K562 (cell line): ENCODE results near the gene MEOX1. TPM values are rescaled to one million over a fixed set of nuclear protein-coding genes. Genes with fewer than 3 reads are reported as not detected.

Source experiments
- ATAC-seq: fragments of 200-7000 bp; cut with Tn5 transposase; 3 replicates; pipeline ENCODE4 v1.9.1; 2020; ENCODE audit warnings: moderate library complexity
- BruUV-seq: library from RNA; stranded (reverse); fragments of 400-500 nt; replicated peaks from 2 replicates; lab custom pipeline; 2021; lab: Mats Ljungman, UMichigan
- CTCF ChIA-PET: fragments of 300-600 bp; formaldehyde crosslinking; extraction: SDS; loops from one replicate; lab custom pipeline; 2021; ENCODE audit warnings: low intra/inter-chr PET ratio; lab: Yijun Ruan, JAX
- POLR2A ChIA-PET: fragments of 300-600, 350-650 bp; sonication (Branson Sonifier 250); formaldehyde crosslinking; extraction: SDS; loops from one replicate; lab custom pipeline; 2021; ENCODE audit warnings: antibody characterized with exemption, inconsistent platforms; lab: Yijun Ruan, JAX
- DNase-seq, 4 experiments: peaks; one replicate each; pipeline versions ENCODE4 v3.0.0 to v3.0.0-alpha.2; 2011 to 2018; ENCODE audit warnings: low spot score in 3 of 4, mixed read lengths in 3 of 4; ENCODE audit errors: extremely low read depth in 1 of 4
- FAIRE-seq: peaks from 2 replicates; lab custom pipeline; 2011; peaks lifted over from hg19 to GRCh38; lab: Jason Lieb, UNC
- H2AFZ ChIP-seq: 2 replicates; pipeline ENCODE4 v1.6.0; 2011; ENCODE audit warnings: low read depth, low read length, control low read depth, inconsistent platforms
- H3K27ac ChIP-seq: fragments of 200-600 bp; 3 replicates; pipeline ENCODE4 v1.8.0; 2011; ENCODE audit warnings: low read depth, mild to moderate bottlenecking, control low read depth, inconsistent platforms, low read length, moderate library complexity, mixed read lengths; ENCODE audit errors: extremely low read depth
- H3K27me3 ChIP-seq, 2 experiments: fragments of 300-600 bp in 1 of 2; 2 replicates in 1 of 2; 3 replicates in 1 of 2; pipeline versions ENCODE4 v1.6.0 to v1.8.0; 2011; ENCODE audit warnings: inconsistent platforms in 2 of 2, low read length in 2 of 2, mild to moderate bottlenecking in 1 of 2, mixed read lengths in 1 of 2, moderate library complexity in 1 of 2; ENCODE audit not compliant: control insufficient read depth in 2 of 2, insufficient read depth in 2 of 2
- H3K36me3 ChIP-seq: fragments of 300-600 bp; 3 replicates; pipeline ENCODE4 v1.8.0; 2011; ENCODE audit warnings: mild to moderate bottlenecking, low read length, inconsistent platforms; ENCODE audit not compliant: control insufficient read depth, insufficient read depth
- H3K4me1 ChIP-seq, 2 experiments: fragments of 200-600 bp in 1 of 2; replicated peaks in 1 of 2; 2 replicates in 1 of 2; 3 replicates in 1 of 2; pipeline versions ENCODE4 v1.5.1 to v1.8.0; 2011; ENCODE audit warnings: inconsistent platforms in 2 of 2, low read length in 2 of 2, mild to moderate bottlenecking in 1 of 2, mixed read lengths in 1 of 2, moderate library complexity in 1 of 2; ENCODE audit not compliant: control insufficient read depth in 2 of 2, insufficient read depth in 2 of 2
- H3K4me2 ChIP-seq: 2 replicates; pipeline ENCODE4 v1.6.1; 2011; ENCODE audit warnings: low read length, control low read depth, inconsistent platforms, mixed read lengths; ENCODE audit not compliant: insufficient read depth
- H3K4me3 ChIP-seq: fragments of 200-600 bp; sonication (generic), shearing (Covaris generic); 2 replicates; pipeline ENCODE4 v1.5.1; 2016; ENCODE audit warnings: control low read depth, inconsistent platforms
- H3K79me2 ChIP-seq: fragments of 200-600 bp; 3 replicates; pipeline ENCODE4 v1.8.0; 2011; ENCODE audit warnings: low read length, inconsistent platforms; ENCODE audit not compliant: control insufficient read depth, insufficient read depth
- H3K9ac ChIP-seq, 2 experiments: 2 replicates each; pipeline versions ENCODE4 v1.6.0 to v1.6.1; 2011; ENCODE audit warnings: low read depth in 2 of 2, low read length in 2 of 2, control low read depth in 1 of 2, inconsistent platforms in 1 of 2, mild to moderate bottlenecking in 1 of 2, mixed read lengths in 1 of 2; ENCODE audit not compliant: insufficient read depth in 1 of 2
- H3K9me1 ChIP-seq: one replicate; pipeline ENCODE4 v1.6.0; 2011; ENCODE audit warnings: inconsistent platforms, mild to moderate bottlenecking, low read length, moderate library complexity; ENCODE audit not compliant: control insufficient read depth, insufficient read depth
- H3K9me3 ChIP-seq: replicated peaks from 2 replicates; pipeline ENCODE4 v1.5.1; 2011; ENCODE audit warnings: low read depth, low read length, inconsistent platforms; ENCODE audit not compliant: control insufficient read depth, insufficient read depth
- H4K20me1 ChIP-seq: replicated peaks from 2 replicates; pipeline ENCODE4 v1.6.1; 2011; ENCODE audit warnings: low read length, inconsistent platforms, mixed read lengths; ENCODE audit not compliant: control insufficient read depth, insufficient read depth
- CC2D1A ChIP-seq: fragments of 450-650 bp; IDR thresholded peaks from 2 replicates; pipeline ENCODE4 v1.6.1; 2017; ENCODE audit warnings: mild to moderate bottlenecking
- CEBPG ChIP-seq, 3 experiments: fragments of 200-800 bp in 1 of 3; sonication (Bioruptor generic) in 1 of 3; sonication (generic) in 1 of 3; formaldehyde crosslinking in 1 of 3; IDR thresholded peaks in 2 of 3; conservative IDR thresholded peaks in 1 of 3; 2 replicates each; pipeline versions ENCODE4 v1.6.1 to v1.8.0; 2016 to 2022; ENCODE audit warnings: missing compliant biosample characterization in 2 of 3, missing genetic modification characterization in 2 of 3, mild to moderate bottlenecking in 1 of 3, missing genetic modification reagents in 1 of 3
- KDM5B ChIP-seq: fragments of 200-600 bp; sonication (generic); IDR thresholded peaks from 2 replicates; pipeline ENCODE4 v1.6.1; 2012; ENCODE audit warnings: low read depth, mild to moderate bottlenecking, moderate library complexity, low read length, control low read depth, inconsistent platforms; ENCODE audit not compliant: insufficient replicate concordance
- MAZ ChIP-seq, 2 experiments: fragments of 450-650 bp in 1 of 2; sonication (generic) in 1 of 2; formaldehyde crosslinking; IDR thresholded peaks in 1 of 2; conservative IDR thresholded peaks in 1 of 2; 2 replicates each; pipeline versions ENCODE4 v1.4.0 to v1.5.0; 2020; ENCODE audit warnings: mild to moderate bottlenecking in 1 of 2, missing genetic modification reagents in 1 of 2
- SNRNP70 ChIP-seq: fragments of 200-400 bp; formaldehyde crosslinking; optimal IDR thresholded peaks from 2 replicates; pipeline ENCODE3; 2017; ENCODE audit warnings: low read depth, low read length
- ZNF3 ChIP-seq: fragments of 250-450 bp; sonication (Bioruptor Pico); IDR thresholded peaks from 2 replicates; pipeline ENCODE4 v1.5.0; 2021; ENCODE audit warnings: mild to moderate bottlenecking, moderate library complexity
- ZNF766 ChIP-seq: fragments of 200-800 bp; sonication (Bioruptor generic); conservative IDR thresholded peaks from 2 replicates; pipeline ENCODE4 v1.6.1; 2016; ENCODE audit warnings: missing genetic modification characterization, missing compliant biosample characterization
- WGBS: fragments of 100-300 bp; shearing (Covaris generic); methylation state at CpG from one replicate; pipeline ENCODE4 v1.1.6; 2016; ENCODE audit warnings: low coverage, mixed read lengths; ENCODE audit not compliant: insufficient coverage; ENCODE audit errors: missing lambda C conversion rate; 5-methylcytosine and 5-hydroxymethylcytosine counted together
- in situ Hi-C: fragments of 300-500 bp; cut with MboI; formaldehyde crosslinking; loops from 4 replicates; pipeline ENCODE4 v1.15.0; 2018; ENCODE audit warnings: inconsistent platforms, mixed read lengths
- intact Hi-C: fragments of 100-400 bp; cut with micrococcal nuclease; formaldehyde crosslinking; loops from 2 replicates; pipeline ENCODE4 v1.14.2; 2022
- polyA plus RNA-seq, 8 experiments: library from polyadenylated mRNA; depleted of rRNA in 4 of 8; stranded (reverse) in 5 of 8; unstranded in 3 of 8; fragments of >200 nt; fragmentation: Nextera tagmentation in 2 of 8; fragmentation: Illumina TruSeq in 1 of 8; extraction: Ambion mirVana in 2 of 8; extraction: Trizol in 1 of 8; gene quantifications; 2 replicates each; pipeline versions ENCODE4 v1.2.1 to v1.2.3, GENCODE V29; 2011 to 2014; ENCODE audit warnings: inconsistent platforms in 1 of 8, missing spikeins in 1 of 8
- total RNA-seq, 7 experiments: library from RNA; depleted of rRNA in 6 of 7; stranded (reverse); fragments of >200 nt in 6 of 7; fragmentation: Illumina TruSeq in 2 of 7; extraction: Trizol in 2 of 7; gene quantifications; 2 replicates each; pipeline versions ENCODE4 v1.2.1 to v1.2.3, GENCODE V29; 2011 to 2021; ENCODE audit warnings: low replicate concordance in 1 of 7
- TF ChIP-seq, protein P1 (sequence below): sonication (generic); formaldehyde crosslinking; IDR thresholded peaks from 2 replicates; pipeline ENCODE4 v1.9.0; 2022; ENCODE audit warnings: mild to moderate bottlenecking, missing genetic modification reagents
- TF ChIP-seq, protein P2 (sequence below): fragments of 150-350 bp; IDR thresholded peaks from 2 replicates; pipeline ENCODE4 v1.6.1; 2014; ENCODE audit warnings: low read depth, mild to moderate bottlenecking, low read length, borderline replicate concordance

Gene MEOX1
- total and polyA plus RNA-seq, 9 of the 15 experiments (the other 6 are each of a cell fraction or from before 2014, with no cell fraction given) = not detected

DNA sequence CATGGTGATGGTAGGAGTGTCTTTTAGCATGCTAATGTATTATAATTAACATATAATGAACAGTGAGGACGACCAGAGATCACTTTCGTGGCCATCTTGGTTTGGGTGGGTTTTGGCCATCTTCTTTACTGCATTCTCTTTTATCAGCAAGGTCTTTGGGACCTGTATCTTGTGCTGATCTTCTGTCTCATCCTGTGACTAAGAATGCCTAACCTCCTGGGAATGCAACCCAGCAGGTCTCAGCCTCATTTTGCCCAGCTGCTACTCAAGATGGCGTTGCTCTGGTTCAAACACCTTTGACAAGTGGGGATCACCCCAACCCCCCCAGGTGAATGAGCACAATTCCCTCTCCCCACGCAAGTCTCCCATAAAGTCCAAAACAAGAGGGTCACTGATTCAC is 66.3 kb downstream of the MEOX1 start:
- ChIA-PET CTCF (no interaction called here), POLR2A (interaction anchor here (0.6 kb wide), 1 partner anchor 19 kb away, joined by 4 read pairs; no protein-coding TSS in a partner anchor)
- no peaks in the 10 kb centered on the region for H3K9me1 ChIP-seq
- in situ Hi-C loops (no loop called here), intact Hi-C loops (no loop called here)
- no peaks in the 10 kb centered on the region for H3K79me2 ChIP-seq
- 3% methylated on average over 4 of the region's 4 CpGs for WGBS
- H3K27me3 ChIP-seq = peaks cover 24 to 51% of the 10 kb centered on the region in 2 experiments
- no peaks in the 10 kb centered on the region for H4K20me1 ChIP-seq
- no peak overlapping the region for H3K9ac ChIP-seq
- ATAC-seq (no peak), FAIRE-seq (no peak), DNase-seq (no peak)
- no peaks in the 10 kb centered on the region; a peak in 1 of 5 replicates for H3K4me1 ChIP-seq
- no peak overlapping the region for H3K4me2 ChIP-seq
- no peak overlapping the region for H3K4me3 ChIP-seq
- no peaks in the 10 kb centered on the region for H3K36me3 ChIP-seq
- H3K9me3 ChIP-seq = no peaks in the 10 kb centered on the region
- BruUV-seq = no TSS peak
- H3K27ac ChIP-seq = no peak overlapping the region
- H2AFZ ChIP-seq = no peak overlapping the region
- TF ChIP-seq CEBPG (CRISPR knock-in tag; IDR thresholded peaks at IDR 0.05) (no peak), CEBPG (tag; conservative IDR thresholded peaks at IDR 0.05 in 1 of 2, IDR thresholded peaks at IDR 0.05 in 1 of 2) (no peak), ZNF766 (CRISPR knock-in tag) (no peak), ZNF3 (CRISPR knock-in tag) (no peak), MAZ (CRISPR knock-in tag; conservative IDR thresholded peaks at IDR 0.05 in 1 of 2, IDR thresholded peaks at IDR 0.05 in 1 of 2) (no peak), CC2D1A (no peak), KDM5B (no peak), SNRNP70 (no peak)
- TF ChIP-seq, protein P1, sequence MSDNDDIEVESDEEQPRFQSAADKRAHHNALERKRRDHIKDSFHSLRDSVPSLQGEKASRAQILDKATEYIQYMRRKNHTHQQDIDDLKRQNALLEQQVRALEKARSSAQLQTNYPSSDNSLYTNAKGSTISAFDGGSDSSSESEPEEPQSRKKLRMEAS (CRISPR knock-in tag) = no peak
- TF ChIP-seq, protein P2, sequence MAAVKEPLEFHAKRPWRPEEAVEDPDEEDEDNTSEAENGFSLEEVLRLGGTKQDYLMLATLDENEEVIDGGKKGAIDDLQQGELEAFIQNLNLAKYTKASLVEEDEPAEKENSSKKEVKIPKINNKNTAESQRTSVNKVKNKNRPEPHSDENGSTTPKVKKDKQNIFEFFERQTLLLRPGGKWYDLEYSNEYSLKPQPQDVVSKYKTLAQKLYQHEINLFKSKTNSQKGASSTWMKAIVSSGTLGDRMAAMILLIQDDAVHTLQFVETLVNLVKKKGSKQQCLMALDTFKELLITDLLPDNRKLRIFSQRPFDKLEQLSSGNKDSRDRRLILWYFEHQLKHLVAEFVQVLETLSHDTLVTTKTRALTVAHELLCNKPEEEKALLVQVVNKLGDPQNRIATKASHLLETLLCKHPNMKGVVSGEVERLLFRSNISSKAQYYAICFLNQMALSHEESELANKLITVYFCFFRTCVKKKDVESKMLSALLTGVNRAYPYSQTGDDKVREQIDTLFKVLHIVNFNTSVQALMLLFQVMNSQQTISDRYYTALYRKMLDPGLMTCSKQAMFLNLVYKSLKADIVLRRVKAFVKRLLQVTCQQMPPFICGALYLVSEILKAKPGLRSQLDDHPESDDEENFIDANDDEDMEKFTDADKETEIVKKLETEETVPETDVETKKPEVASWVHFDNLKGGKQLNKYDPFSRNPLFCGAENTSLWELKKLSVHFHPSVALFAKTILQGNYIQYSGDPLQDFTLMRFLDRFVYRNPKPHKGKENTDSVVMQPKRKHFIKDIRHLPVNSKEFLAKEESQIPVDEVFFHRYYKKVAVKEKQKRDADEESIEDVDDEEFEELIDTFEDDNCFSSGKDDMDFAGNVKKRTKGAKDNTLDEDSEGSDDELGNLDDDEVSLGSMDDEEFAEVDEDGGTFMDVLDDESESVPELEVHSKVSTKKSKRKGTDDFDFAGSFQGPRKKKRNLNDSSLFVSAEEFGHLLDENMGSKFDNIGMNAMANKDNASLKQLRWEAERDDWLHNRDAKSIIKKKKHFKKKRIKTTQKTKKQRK = no peak
